Endodermal cell (in vitro differentiated cells): ENCODE data around the gene KLHL17. TPM values are rescaled to one million over a fixed set of nuclear protein-coding genes. Genes with fewer than 3 reads are reported as not detected.

Experiments used
- DNase-seq: peaks from one replicate; pipeline ENCODE4 v3.0.0-alpha.2; 2017
- H3K27ac ChIP-seq: 2 replicates; pipeline ENCODE4 v1.5.1; 2013; ENCODE audit warnings: mild to moderate bottlenecking, low read depth, low read length, moderate library complexity
- H3K27me3 ChIP-seq: 2 replicates; pipeline ENCODE4 v1.6.1; 2013; ENCODE audit warnings: mild to moderate bottlenecking, low read length, moderate library complexity; ENCODE audit not compliant: insufficient read depth, control insufficient read depth, poor library complexity, severe bottlenecking
- H3K36me3 ChIP-seq: 2 replicates; pipeline ENCODE4 v1.7.0; 2013; ENCODE audit warnings: mild to moderate bottlenecking, low read length, moderate library complexity; ENCODE audit not compliant: control insufficient read depth, insufficient read depth
- H3K4me1 ChIP-seq: one replicate; pipeline ENCODE4 v1.7.0; 2013; ENCODE audit warnings: low read length; ENCODE audit not compliant: control insufficient read depth, insufficient read depth
- H3K4me3 ChIP-seq: 2 replicates; pipeline ENCODE4 v1.5.1; 2013; ENCODE audit warnings: mild to moderate bottlenecking, low read length, moderate library complexity
- H3K9ac ChIP-seq: 2 replicates; pipeline ENCODE4 v1.6.1; 2013; ENCODE audit warnings: mild to moderate bottlenecking, low read length, moderate library complexity; ENCODE audit not compliant: poor library complexity, severe bottlenecking; ENCODE audit errors: extremely low read depth
- H3K9me3 ChIP-seq: 2 replicates; pipeline ENCODE4 v1.6.1; 2013; ENCODE audit warnings: mild to moderate bottlenecking, low read length, moderate library complexity; ENCODE audit not compliant: control insufficient read depth
- H3K27ac Mint-ChIP-seq: 2 replicates; pipeline ENCODE4 v1.8.0; 2020; ENCODE audit warnings: mixed read lengths
- H3K27me3 Mint-ChIP-seq: 2 replicates; pipeline ENCODE4 v1.8.0; 2021; ENCODE audit warnings: mild to moderate bottlenecking, mixed read lengths; ENCODE audit not compliant: insufficient read depth
- H3K36me3 Mint-ChIP-seq: 2 replicates; pipeline ENCODE4 v1.8.0; 2020; ENCODE audit warnings: low read depth, mixed read lengths
- H3K4me1 Mint-ChIP-seq: 2 replicates; pipeline ENCODE4 v1.8.0; 2020; ENCODE audit warnings: mixed read lengths
- H3K4me3 Mint-ChIP-seq: 2 replicates; pipeline ENCODE4 v1.8.0; 2020; ENCODE audit warnings: mild to moderate bottlenecking, moderate library complexity, mixed read lengths
- H3K9me3 Mint-ChIP-seq: 2 replicates; pipeline ENCODE4 v1.8.0; 2020; ENCODE audit warnings: mild to moderate bottlenecking, mixed read lengths
- CTCF ChIP-seq: fragments of 200-600 bp; sonication (generic); conservative IDR thresholded peaks from 2 replicates; pipeline ENCODE4 v1.5.0; 2021; ENCODE audit warnings: antibody characterized with exemption, mild to moderate bottlenecking
- WGBS, 2 experiments: methylation state at CpG; one replicate each; pipeline versions ENCODE4 v1.1.5 to v1.1.7; 2013; ENCODE audit warnings: missing lambda C conversion rate in 2 of 2, mixed read lengths in 1 of 2; ENCODE audit not compliant: insufficient coverage in 1 of 2, insufficient read length in 1 of 2; 5-methylcytosine and 5-hydroxymethylcytosine counted together
- total RNA-seq, 2 donors: library from RNA; stranded (reverse); fragmentation: NEBNext Ultra II Directional in 1 of 2; extraction: Animal tissue kit (Norgen Biotek cat#: 25700) in 1 of 2; gene quantifications; 2 replicates in 1 of 2; 3 replicates in 1 of 2; pipeline ENCODE4 v1.2.1, GENCODE V29; 2021

KLHL17 gene
- total RNA-seq, 2 donors from 2014 or later, result 49.2 to 58.2 TPM

- Mint-ChIP-seq H3K27me3 (peaks cover 71% of the 10 kb centered on the region), H3K36me3 (peaks cover 25% of the 10 kb centered on the region), H3K4me3 (no peak overlapping the region), H3K4me1 (peaks cover 18% of the 10 kb centered on the region), H3K9me3 (no peaks in the 10 kb centered on the region), H3K27ac (no peak overlapping the region)
- no peak for TF ChIP-seq CTCF
- H3K27ac ChIP-seq, result no peak overlapping the region
- peak; percentile 53 for DNase-seq
- H3K4me1 ChIP-seq, result no peaks in the 10 kb centered on the region
- H3K9ac ChIP-seq, result no peak overlapping the region
- peaks cover 59% of the 10 kb centered on the region for H3K27me3 ChIP-seq
- H3K9me3 ChIP-seq, result no peaks in the 10 kb centered on the region
- no peak overlapping the region for H3K4me3 ChIP-seq
- 70 to 85% methylated on average over 25 to 40 of the region's 40 CpGs for WGBS, 2 experiments
- H3K36me3 ChIP-seq, result no peaks in the 10 kb centered on the region
Measured at GRCh38 chr1:928825-929661, 31.3 kb upstream of the KLHL17 start.

GRCh38 chr1:929712-930632 lies 30.4 kb upstream of the KLHL17 start:
- H3K27me3 ChIP-seq, result peaks cover 53% of the 10 kb centered on the region
- H3K27me3 Mint-ChIP-seq, result peaks cover 69% of the 10 kb centered on the region

More at GRCh38 chr1:929712-930632, 30.4 kb upstream of the KLHL17 start:
- no peaks in the 10 kb centered on the region for H3K36me3 ChIP-seq
- Mint-ChIP-seq H3K4me1 (peaks cover 20% of the 10 kb centered on the region), H3K4me3 (no peak overlapping the region), H3K27ac (no peak overlapping the region), H3K36me3 (peaks cover 25% of the 10 kb centered on the region), H3K9me3 (no peaks in the 10 kb centered on the region)
- no peak for TF ChIP-seq CTCF
- no peaks in the 10 kb centered on the region for H3K9me3 ChIP-seq
- H3K9ac ChIP-seq, result no peak overlapping the region
- H3K4me3 ChIP-seq, result no peak overlapping the region
- WGBS, 2 experiments, result 86% methylated on average over 21 to 40 of the region's 40 CpGs
- H3K4me1 ChIP-seq, result peaks cover 2% of the 10 kb centered on the region
- H3K27ac ChIP-seq, result no peak overlapping the region
- no peak for DNase-seq
